Astrocyte of the cerebellum (primary cell): ENCODE data around the gene EBF3.

ENCODE experiments used
- DNase-seq: peaks from one replicate; pipeline ENCODE4 v3.0.0-alpha.2; 2011; ENCODE audit warnings: low read depth
- H3K4me3 ChIP-seq: 2 replicates; pipeline ENCODE4 v1.5.1; 2011; ENCODE audit warnings: mild to moderate bottlenecking, low read depth, low read length, moderate library complexity
- in situ Hi-C: cut with HindIII; loops from 2 replicates; pipeline ENCODE4 v1.10.0; 2017; ENCODE audit warnings: low sequenced_read_pairs
- TF ChIP-seq, protein P1 (sequence below): IDR thresholded peaks from 2 replicates; pipeline ENCODE4 v1.5.1; 2012; ENCODE audit warnings: low read length, low read depth, moderate library complexity, mild to moderate bottlenecking; ENCODE audit errors: missing control alignments

Gene EBF3

DNA sequence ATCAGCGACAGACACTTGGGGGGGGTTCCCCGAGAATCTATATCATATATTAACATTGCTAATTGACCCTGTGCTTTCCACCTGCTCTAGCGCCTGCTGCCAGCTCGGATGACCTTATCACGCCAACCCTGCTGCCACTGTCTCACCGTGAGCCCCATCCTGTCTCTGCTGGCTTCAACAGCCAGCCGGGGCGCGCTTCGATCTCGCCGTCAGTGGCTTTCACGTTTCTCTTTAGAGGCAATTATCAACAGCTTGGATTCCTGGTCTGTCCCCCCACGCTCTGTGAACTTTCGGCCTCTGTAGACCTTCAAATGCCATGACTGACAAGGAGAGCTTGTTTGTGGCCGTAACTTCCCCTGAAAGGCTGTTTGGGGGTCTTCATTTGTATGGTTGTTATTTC lies 123.0 kb downstream of the EBF3 start:
- in situ Hi-C loops: no loop called here
- TF ChIP-seq, protein P1, sequence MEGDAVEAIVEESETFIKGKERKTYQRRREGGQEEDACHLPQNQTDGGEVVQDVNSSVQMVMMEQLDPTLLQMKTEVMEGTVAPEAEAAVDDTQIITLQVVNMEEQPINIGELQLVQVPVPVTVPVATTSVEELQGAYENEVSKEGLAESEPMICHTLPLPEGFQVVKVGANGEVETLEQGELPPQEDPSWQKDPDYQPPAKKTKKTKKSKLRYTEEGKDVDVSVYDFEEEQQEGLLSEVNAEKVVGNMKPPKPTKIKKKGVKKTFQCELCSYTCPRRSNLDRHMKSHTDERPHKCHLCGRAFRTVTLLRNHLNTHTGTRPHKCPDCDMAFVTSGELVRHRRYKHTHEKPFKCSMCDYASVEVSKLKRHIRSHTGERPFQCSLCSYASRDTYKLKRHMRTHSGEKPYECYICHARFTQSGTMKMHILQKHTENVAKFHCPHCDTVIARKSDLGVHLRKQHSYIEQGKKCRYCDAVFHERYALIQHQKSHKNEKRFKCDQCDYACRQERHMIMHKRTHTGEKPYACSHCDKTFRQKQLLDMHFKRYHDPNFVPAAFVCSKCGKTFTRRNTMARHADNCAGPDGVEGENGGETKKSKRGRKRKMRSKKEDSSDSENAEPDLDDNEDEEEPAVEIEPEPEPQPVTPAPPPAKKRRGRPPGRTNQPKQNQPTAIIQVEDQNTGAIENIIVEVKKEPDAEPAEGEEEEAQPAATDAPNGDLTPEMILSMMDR: no peak
- no peak overlapping the region for H3K4me3 ChIP-seq
- DNase-seq: no peak

DNA sequence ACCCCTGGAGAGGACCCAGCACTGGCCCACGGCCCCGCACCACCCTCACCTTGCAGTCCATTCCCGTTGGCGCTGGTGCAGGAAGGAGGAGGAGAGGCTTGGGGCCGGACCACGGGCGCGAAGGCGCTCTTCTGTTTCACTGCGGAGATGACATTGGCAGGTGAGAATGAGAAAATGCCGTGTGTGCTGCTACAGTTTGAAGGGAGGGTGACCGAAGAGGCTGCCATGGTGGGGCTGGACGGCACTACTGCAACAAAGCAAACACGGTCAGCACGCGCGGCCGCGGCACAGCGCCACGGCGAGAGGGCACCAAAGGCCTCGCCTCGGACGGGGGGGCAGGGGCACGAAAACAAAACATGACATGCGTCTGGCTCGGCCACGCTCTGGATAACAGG lies 123.9 kb downstream of the EBF3 start:
- in situ Hi-C loops: no loop called here
- no peak overlapping the region for H3K4me3 ChIP-seq
- TF ChIP-seq, protein P1: no peak
- no peak for DNase-seq

DNA sequence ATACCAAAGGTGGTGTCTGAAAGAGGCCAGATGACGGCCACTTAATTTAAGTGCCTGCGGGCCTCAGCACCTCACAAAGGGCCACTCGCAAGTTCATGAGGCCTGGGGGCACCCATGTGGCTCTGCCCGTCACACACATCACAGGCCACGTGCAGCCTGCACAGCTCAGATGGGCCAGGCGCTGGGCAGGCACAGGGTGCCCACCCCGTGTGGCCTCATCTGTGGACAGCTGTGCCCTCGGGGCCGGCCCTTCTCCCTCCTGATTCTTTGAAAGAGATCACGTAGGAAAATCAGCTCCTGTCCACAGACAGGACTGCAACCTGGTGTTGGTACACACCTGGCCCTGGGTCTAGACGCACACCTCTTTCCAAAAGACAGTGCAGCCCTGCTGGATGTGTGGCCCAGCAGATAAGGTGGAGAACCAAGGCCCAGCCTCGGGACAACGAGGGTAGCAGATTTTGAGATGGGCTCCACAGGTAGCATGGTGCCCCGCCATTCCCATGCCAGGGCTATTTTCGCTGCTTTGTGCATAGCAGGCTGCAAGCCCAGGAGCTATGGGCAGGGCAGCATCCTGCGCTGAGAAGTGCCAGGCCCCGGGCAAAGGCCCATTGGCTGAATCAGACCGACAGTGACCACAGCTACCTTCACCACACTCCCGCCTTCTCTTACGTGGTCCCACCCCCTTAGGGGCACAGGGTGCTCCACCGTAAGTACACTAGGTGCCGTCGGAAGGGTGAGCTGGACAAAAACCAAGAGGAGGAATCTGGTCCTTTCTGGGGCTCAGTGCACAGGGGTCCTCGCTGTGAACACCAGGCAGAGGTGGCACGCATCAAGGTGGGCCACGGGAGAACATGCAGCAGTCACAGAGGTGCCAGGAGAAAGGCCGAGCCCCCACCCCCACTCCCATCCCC lies 124.5 kb downstream of the EBF3 start:
- TF ChIP-seq, protein P1: no peak
- no peak overlapping the region for H3K4me3 ChIP-seq
- in situ Hi-C loops: no loop called here
- no peak for DNase-seq

DNA sequence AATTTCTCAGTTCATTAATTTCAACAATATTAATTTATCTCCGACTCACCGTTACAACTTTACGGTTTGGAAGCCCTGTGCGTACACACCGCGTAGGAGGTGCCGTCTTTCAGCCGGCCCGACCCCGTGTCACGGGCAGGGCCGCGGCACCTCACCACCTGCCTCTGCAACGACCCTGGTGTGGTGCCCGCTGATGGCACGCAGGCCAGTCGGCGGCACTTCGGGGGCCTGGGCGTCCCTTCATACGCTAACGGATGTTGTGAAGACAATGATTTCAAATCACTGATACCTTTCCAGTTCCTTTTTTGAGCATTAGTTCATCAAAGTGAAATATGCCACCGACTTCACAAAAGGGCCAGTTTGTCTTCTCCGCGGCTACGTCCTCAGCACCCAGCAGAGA lies 125.3 kb downstream of the EBF3 start:
- no peak for DNase-seq
- TF ChIP-seq, protein P1: no peak
- no peak overlapping the region for H3K4me3 ChIP-seq
- in situ Hi-C loops: no loop called here

DNA sequence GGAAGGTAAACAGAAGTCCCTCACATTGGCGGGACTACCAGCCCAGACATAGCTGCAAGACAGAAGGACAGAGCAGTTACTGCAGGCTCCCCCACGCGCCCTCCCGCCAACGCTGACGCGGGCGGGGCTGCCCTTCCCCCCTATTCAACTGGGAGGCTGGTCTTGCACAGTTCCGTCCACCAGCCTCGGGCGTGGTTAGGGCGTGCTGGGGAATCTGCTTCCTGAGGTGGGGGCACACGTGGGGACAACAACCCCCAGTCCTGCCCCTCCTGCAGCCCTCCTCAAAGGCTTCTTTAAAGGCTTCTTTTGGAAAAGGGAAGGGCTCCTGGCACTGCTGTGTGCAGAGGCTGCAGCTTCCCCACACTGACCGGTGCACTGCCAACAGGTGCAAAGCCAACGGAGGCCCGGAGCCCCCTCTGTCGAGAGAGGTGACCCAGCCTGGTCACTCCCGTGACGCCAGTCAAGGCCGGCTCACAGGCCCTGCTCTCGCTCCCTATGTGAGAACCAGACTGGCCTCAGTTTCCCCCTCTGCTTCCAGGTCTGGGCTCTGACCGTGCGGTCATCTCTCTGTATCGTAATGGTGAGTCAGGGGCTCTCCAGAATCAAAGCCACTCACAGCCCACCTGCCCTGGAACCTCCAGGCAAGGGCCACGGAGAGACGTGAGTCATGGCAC lies 126.0 kb downstream of the EBF3 start:
- in situ Hi-C loops: no loop called here
- no peak for DNase-seq
- H3K4me3 ChIP-seq: no peak overlapping the region
- TF ChIP-seq, protein P1: no peak

DNA sequence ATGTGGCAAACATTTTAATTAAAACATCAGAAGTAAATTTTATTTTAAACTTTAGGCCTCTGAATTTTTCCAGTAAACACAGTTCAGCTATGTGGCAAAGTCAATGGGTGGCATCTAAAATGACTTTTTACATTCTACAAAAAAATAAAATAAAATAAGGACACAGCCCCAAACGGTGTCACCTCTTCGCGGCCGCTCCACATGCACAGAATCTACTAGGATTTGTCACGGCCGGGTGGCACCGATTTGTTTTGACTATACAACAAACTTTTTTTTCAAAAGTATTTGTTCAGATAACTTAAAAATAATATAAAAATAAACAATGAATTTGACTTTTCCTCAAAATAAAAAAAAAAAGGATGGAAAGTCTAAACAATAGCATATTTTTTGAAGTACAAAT lies 127.8 kb downstream of the EBF3 start:
- in situ Hi-C loops: no loop called here
- no peak for DNase-seq
- TF ChIP-seq, protein P1: no peak
- H3K4me3 ChIP-seq: no peak overlapping the region
